Measurements from ENCODE around the gene TRAPPC2L. TPM values are rescaled to one million over a fixed set of nuclear protein-coding genes. Genes with fewer than 3 reads are reported as not detected.

TRAPPC2L gene
- total and polyA plus RNA-seq, 4 donors: 34.2 to 106 (median 48.5) TPM

DNA sequence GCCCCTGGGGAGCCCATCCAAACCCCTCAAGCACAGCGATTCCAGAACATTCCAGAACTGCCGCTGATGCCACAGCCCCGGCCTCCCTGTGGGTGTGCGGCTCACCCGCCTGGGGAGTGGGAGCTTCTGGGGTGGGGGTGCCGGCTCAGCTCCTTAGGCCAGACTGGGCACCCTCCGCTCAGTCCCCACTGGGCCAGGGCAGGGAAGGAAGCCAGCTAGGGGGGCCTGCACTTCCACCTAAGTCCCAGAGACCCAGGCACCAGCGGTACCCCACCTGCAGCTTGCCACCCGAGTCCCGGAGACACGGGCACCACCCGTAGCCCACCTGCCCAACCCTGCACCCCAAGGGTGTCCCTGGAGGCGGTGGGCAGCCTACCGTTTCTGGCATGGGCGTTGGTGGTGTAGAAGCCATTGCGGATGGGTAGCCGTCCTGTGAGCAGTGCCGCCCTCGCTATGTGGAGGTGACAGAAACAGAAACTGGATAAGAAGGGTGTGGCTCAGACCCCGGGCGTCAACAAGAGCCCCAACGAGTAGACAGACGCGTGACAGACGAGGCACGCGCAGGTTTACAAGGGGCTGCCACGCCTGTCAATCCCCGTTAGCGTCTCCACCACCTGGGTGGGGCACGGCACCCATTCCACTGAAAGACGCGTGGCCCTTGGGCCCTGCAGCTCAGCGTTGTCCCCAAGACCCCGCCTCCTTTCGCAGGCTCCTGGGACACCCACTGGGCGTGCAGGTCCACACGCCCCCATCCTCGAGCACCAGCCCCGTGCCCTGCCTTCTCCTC, 15.2 kb upstream of the TRAPPC2L start:
- Histone ChIP-seq H3K36me3 (ENCODE audit: control insufficient read depth in 4 of 4, insufficient read depth in 4 of 4, low read length in 4 of 4) (peaks cover 0 to 44% (median 8%) of the 10 kb centered on the region in 4 donors), H3K4me3 (no peak overlapping the region), H3K9me3 (ENCODE audit: control insufficient read depth in 4 of 4, insufficient read depth in 3 of 4, low read length in 3 of 4) (no peaks in the 10 kb centered on the region), H3K4me1 (ENCODE audit: control insufficient read depth in 5 of 5, insufficient read depth in 5 of 5, low read length in 5 of 5) (no peaks in the 10 kb centered on the region), H3K27ac (ENCODE audit: low read depth in 1 of 2, low read length in 1 of 2) (no peak overlapping the region), H3K9ac (ENCODE audit: insufficient read depth in 1 of 2, low read length in 2 of 2) (no peak overlapping the region), H3K27me3 (ENCODE audit: control insufficient read depth in 3 of 3, insufficient read depth in 3 of 3, low read length in 2 of 3) (no peaks in the 10 kb centered on the region)
- ATAC-seq (ENCODE audit: insufficient read depth, low FRiP score): no peak
- TF ChIP-seq, protein P1, sequence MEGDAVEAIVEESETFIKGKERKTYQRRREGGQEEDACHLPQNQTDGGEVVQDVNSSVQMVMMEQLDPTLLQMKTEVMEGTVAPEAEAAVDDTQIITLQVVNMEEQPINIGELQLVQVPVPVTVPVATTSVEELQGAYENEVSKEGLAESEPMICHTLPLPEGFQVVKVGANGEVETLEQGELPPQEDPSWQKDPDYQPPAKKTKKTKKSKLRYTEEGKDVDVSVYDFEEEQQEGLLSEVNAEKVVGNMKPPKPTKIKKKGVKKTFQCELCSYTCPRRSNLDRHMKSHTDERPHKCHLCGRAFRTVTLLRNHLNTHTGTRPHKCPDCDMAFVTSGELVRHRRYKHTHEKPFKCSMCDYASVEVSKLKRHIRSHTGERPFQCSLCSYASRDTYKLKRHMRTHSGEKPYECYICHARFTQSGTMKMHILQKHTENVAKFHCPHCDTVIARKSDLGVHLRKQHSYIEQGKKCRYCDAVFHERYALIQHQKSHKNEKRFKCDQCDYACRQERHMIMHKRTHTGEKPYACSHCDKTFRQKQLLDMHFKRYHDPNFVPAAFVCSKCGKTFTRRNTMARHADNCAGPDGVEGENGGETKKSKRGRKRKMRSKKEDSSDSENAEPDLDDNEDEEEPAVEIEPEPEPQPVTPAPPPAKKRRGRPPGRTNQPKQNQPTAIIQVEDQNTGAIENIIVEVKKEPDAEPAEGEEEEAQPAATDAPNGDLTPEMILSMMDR (IDR thresholded peaks at IDR 0.05; ENCODE audit: control extremely low read depth, extremely low read depth): no peak
- DNase-seq: no peak
- WGBS, 2 donors: 92 to 94% methylated on average over 39 to 40 of the region's 40 CpGs

DNA sequence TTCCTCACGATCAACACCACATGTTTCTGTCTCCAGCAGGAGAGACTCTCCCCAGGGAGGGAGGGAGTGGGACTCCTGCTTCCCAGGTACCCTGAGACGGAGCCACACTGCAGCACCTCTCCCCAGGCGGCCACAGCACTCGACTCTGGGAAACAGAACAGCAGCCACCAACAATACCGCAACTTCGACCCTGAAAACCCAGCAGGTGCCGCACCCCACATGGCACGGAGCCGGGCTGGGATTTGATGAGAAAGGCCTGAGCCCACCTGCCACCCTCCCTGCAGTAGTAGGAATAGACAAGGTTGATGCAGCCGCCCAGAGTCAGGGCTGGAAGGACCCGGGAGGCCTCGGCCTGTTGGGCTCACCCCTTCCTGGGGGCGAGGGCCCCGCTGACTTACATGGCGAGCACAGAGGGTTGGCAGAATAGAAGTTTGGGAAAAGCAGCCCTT, 14.6 kb upstream of the TRAPPC2L start:
- H3K4me3 ChIP-seq: no peak overlapping the region
- no peaks in the 10 kb centered on the region for H3K27me3 ChIP-seq (ENCODE audit: control insufficient read depth in 3 of 3, insufficient read depth in 3 of 3, low read length in 2 of 3)
- H3K9me3 ChIP-seq (ENCODE audit: control insufficient read depth in 4 of 4, insufficient read depth in 3 of 4, low read length in 3 of 4): no peaks in the 10 kb centered on the region
- TF ChIP-seq, protein P1 (IDR thresholded peaks at IDR 0.05; ENCODE audit: control extremely low read depth, extremely low read depth): no peak
- H3K36me3 ChIP-seq (ENCODE audit: control insufficient read depth in 4 of 4, insufficient read depth in 4 of 4, low read length in 4 of 4): peaks cover 0 to 42% (median 8%) of the 10 kb centered on the region in 4 donors
- H3K9ac ChIP-seq (ENCODE audit: insufficient read depth in 1 of 2, low read length in 2 of 2): no peak overlapping the region
- DNase-seq: no peak
- ATAC-seq (ENCODE audit: insufficient read depth, low FRiP score): no peak
- 83 to 91% methylated on average over 15 of the region's 15 CpGs for WGBS, 2 donors
- H3K27ac ChIP-seq (ENCODE audit: low read depth in 1 of 2, low read length in 1 of 2): no peak overlapping the region
- H3K4me1 ChIP-seq (ENCODE audit: control insufficient read depth in 5 of 5, insufficient read depth in 5 of 5, low read length in 5 of 5): no peaks in the 10 kb centered on the region

DNA sequence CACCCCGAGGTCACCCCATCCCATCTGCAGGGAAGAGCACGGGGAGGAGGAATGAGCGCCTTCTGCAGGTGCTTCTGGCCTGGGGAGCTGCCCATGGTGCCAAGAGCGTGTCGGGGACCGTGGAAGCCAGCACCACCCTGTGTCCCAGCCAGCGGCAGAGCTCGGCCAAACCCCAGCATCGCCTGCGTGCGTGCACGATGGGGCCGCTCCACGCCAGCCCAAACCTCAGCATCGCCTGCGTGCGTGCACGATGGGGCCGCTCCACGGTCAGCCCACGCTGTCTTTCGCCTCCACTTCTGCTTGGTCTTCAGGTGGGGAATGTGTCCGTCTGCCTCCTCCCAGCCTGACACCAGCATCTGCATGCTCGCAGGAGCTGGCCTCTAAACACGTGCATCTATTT, 14.1 kb upstream of the TRAPPC2L start:
- WGBS, 2 donors: 96 to 97% methylated on average over 25 of the region's 25 CpGs
- Histone ChIP-seq H3K9me3 (ENCODE audit: control insufficient read depth in 4 of 4, insufficient read depth in 3 of 4, low read length in 3 of 4) (no peaks in the 10 kb centered on the region), H3K27me3 (ENCODE audit: control insufficient read depth in 3 of 3, insufficient read depth in 3 of 3, low read length in 2 of 3) (no peaks in the 10 kb centered on the region), H3K9ac (ENCODE audit: insufficient read depth in 1 of 2, low read length in 2 of 2) (no peak overlapping the region), H3K4me3 (no peak overlapping the region), H3K36me3 (ENCODE audit: control insufficient read depth in 4 of 4, insufficient read depth in 4 of 4, low read length in 4 of 4) (peaks cover 0 to 46% (median 8%) of the 10 kb centered on the region in 4 donors), H3K27ac (ENCODE audit: low read depth in 1 of 2, low read length in 1 of 2) (no peak overlapping the region), H3K4me1 (ENCODE audit: control insufficient read depth in 5 of 5, insufficient read depth in 5 of 5, low read length in 5 of 5) (no peaks in the 10 kb centered on the region)
- no peak for ATAC-seq (ENCODE audit: insufficient read depth, low FRiP score)
- TF ChIP-seq, protein P1 (IDR thresholded peaks at IDR 0.05; ENCODE audit: control extremely low read depth, extremely low read depth): no peak
- no peak for DNase-seq

All from lung (tissue), 12 donors.